ENCODE measurements around the gene PTPDC1. TPM values are rescaled to one million over a fixed set of nuclear protein-coding genes. Genes with fewer than 3 reads are reported as not detected.

Gene PTPDC1
- total and polyA plus RNA-seq, 9 of the 15 experiments (the other 6 are each of a cell fraction or from before 2014, with no cell fraction given) = 1.1 to 8.1 (median 5.7) TPM

GRCh38 chr9:94112716-94113465 is 28.6 kb downstream of the PTPDC1 start (continued):
- TF ChIP-seq JUND (IDR thresholded peaks at IDR 0.05; ENCODE audit: borderline replicate concordance, low read depth, low read length) (peak; percentile 64; the same call in 1 of the 2 replicates), JUND (tag; IDR thresholded peaks at IDR 0.05; ENCODE audit: borderline replicate concordance, low read depth, low read length) (peak; percentile 72; the same call in 1 of the 3 replicates), CBX8 (IDR thresholded peaks at IDR 0.05; ENCODE audit: borderline replicate concordance, extremely low read depth, low read depth, low read length, poor library complexity, severe bottlenecking) (no peak), EHMT2 (IDR thresholded peaks at IDR 0.05) (peak; percentile 53; the same call in 1 of the 2 replicates), ATF1 (CRISPR knock-in tag; IDR thresholded peaks at IDR 0.05) (no peak), ATF1 (tag; IDR thresholded peaks at IDR 0.05) (peak; percentile 53), NR4A1 (CRISPR knock-in tag; IDR thresholded peaks at IDR 0.05) (no peak), NR4A1 (tag; IDR thresholded peaks at IDR 0.05) (no peak), ATF7 (IDR thresholded peaks at IDR 0.05) (peak; percentile 55; the same call in 1 of the 2 replicates), CXXC5 (CRISPR knock-in tag; IDR thresholded peaks at IDR 0.05) (peak; percentile 17; the same call in 1 of the 2 replicates), EP400 (IDR thresholded peaks at IDR 0.05) (peak; percentile 36; the same call in 1 of the 2 replicates), ZNF592 (IDR thresholded peaks at IDR 0.05) (peak; percentile 81), HMBOX1 (IDR thresholded peaks at IDR 0.05) (no peak), ATF3 (IDR thresholded peaks at IDR 0.05) (peak; percentile 46; the same call in 1 of the 2 replicates), ATF3 (CRISPR knock-in tag; conservative IDR thresholded peaks at IDR 0.05) (no peak), NFRKB (IDR thresholded peaks at IDR 0.05; ENCODE audit: low read depth) (peak; percentile 62; the same call in 1 of the 2 replicates), CTCF (IDR thresholded peaks at IDR 0.05 in 2 of 3, conservative IDR thresholded peaks at IDR 0.05 in 1 of 3; ENCODE audit: insufficient read depth in 2 of 3, low read depth in 1 of 3, low read length in 3 of 3) (no peak), MAZ (CRISPR knock-in tag; conservative IDR thresholded peaks at IDR 0.05 in 1 of 2, IDR thresholded peaks at IDR 0.05 in 1 of 2) (0 out of 4 replicates have a peak, but pooled peaks of 1 of the 2 experiments have one; percentile 14), FOSL1 (tag; conservative IDR thresholded peaks at IDR 0.05) (0 out of 2 replicates have a peak, but pooled peaks have one; percentile 27), SMARCE1 (IDR thresholded peaks at IDR 0.05) (peak; percentile 47; the same call in 1 of the 2 replicates)

Data from K562 (cell line).